HG02884 (cell line): ENCODE results near the gene INTS3.
A peak's percentile ranks its signal among the peaks of the same experiment; 100 is the strongest.

Experiments used
- ATAC-seq: cut with Tn5 transposase; IDR thresholded peaks from one replicate; pipeline ENCODE4 v1.9.1; 2021; ENCODE audit warnings: mild to moderate bottlenecking, moderate library complexity; ENCODE audit not compliant: unreplicated experiment

Gene INTS3

GRCh38 chr1:153727463-153728304, at the start of gene INTS3:
TSS of gene INTS3 (plus strand) at chr1:153728050. CDS start at chr1:153728635, 585 bp downstream.
- peak; percentile 97 for ATAC-seq

DNA sequence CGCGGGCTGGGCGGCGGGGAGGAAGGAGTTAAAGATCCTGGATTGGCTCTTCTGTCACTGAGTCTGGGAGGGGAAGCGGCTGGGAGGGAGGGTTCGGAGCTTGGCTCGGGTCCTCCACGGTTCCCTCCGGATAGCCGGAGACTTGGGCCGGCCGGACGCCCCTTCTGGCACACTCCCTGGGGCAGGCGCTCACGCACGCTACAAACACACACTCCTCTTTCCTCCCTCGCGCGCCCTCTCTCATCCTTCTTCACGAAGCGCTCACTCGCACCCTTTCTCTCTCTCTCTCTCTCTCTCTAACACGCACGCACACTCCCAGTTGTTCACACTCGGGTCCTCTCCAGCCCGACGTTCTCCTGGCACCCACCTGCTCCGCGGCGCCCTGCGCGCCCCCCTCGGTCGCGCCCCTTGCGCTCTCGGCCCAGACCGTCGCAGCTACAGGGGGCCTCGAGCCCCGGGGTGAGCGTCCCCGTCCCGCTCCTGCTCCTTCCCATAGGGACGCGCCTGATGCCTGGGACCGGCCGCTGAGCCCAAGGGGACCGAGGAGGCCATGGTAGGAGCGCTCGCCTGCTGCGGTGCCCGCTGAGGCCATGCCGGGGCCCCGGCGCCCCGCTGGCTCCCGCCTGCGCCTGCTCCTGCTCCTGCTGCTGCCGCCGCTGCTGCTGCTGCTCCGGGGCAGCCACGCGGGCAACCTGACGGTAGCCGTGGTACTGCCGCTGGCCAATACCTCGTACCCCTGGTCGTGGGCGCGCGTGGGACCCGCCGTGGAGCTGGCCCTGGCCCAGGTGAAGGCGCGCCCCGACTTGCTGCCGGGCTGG, 49.1 kb upstream of the INTS3 start, which contains the start of gene NPR1:
Gene NPR1, plus strand, starts transcription at position 170 of the 818 bp plus-strand sequence. Its CDS starts 421 bp downstream, at position 591.
- ATAC-seq = no peak

- ATAC-seq = no peak
Observed at GRCh38 chr1:153679337-153680119, 48.3 kb upstream of the INTS3 start.

DNA sequence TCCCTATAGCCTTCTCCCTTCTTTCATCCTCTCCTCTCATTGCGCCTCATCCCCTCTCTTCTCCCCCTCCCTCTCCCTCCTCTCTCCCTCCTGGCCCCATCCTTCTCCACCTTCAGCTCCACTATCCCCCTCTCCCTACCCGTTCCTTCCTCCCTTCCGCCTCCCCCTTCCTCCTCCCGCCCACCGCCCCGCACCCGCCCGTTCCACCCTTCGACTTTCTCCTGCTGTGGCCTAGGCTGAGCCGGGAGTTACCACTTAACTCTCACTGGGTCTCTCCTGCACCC, 47.8 kb upstream of the INTS3 start:
- ATAC-seq = no peak

DNA sequence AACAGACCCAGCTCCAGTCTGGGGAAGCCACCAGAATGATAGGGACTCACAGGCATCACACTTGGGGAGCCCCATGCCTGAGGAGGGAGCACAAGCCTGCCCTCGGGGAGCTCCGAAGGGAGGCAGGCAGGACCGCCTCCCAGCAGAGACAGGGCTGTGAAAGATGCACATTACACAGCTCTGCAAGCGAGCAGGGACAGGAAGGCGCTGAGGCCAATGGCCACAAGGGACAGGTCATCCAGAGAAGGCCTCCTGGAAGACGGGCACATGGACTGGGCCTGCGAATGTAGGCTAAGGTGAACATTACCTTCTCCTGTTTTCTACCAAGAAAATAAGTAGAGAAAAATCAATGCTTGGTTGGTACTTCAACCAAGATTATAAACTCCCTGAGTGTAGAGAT, 45.1 kb upstream of the INTS3 start:
- ATAC-seq = no peak

DNA sequence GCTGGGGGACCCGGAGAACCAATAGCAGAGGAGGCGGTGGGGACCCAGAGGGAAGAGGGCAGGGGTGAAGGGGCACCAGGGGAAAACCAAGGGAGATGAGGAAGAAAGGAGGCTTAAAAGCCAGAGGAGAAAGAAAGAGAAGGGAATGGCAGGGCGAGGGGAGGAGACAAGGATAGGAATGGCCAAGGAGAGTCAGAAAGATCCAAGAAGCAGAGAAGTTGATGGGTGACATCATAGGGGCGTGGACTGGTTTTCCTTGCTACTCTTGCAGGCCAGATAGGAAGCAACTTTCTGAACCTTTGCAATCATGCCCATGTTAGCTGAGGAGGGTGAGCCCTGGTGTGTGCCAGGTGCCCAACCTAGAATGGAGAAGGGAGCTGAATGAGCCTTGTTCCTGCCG, 44.0 kb upstream of the INTS3 start:
- no peak for ATAC-seq

GRCh38 chr1:153684892-153685291, 43.0 kb upstream of the INTS3 start:
- ATAC-seq = no peak

DNA sequence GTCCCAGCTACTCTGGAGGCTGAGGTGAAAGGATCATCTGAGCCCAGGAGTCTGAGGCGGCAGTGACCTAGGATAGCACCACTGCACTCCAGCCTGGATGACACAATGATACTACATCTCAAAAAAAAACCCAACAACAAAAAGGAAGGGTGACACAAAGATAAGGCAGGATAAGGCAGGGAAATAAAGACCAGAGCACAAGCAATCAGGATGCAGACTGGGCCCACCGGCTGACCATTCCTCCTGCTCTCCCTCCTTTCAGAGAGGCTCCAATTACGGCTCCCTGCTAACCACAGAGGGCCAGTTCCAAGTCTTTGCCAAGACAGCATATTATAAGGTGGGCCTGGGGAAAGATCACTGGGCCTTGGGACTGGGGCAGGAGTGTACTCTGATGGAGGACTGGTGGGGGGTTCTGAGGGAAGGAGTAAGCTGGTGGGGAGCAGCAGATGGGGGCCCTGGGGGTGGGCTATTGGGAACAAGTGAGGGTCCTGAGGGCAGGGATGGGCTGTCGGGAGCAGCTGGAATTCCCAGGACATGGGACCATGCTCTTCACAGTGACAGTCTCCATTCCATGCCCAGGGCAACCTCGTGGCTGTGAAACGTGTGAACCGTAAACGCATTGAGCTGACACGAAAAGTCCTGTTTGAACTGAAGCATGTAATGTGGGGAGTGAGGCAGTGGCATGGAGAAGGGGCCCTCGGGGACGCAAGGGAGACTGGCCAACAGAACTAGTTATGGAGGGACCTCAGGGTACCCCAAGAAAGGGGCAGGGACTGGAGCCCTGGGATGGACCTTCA, 42.1 kb upstream of the INTS3 start:
- no peak for ATAC-seq

DNA sequence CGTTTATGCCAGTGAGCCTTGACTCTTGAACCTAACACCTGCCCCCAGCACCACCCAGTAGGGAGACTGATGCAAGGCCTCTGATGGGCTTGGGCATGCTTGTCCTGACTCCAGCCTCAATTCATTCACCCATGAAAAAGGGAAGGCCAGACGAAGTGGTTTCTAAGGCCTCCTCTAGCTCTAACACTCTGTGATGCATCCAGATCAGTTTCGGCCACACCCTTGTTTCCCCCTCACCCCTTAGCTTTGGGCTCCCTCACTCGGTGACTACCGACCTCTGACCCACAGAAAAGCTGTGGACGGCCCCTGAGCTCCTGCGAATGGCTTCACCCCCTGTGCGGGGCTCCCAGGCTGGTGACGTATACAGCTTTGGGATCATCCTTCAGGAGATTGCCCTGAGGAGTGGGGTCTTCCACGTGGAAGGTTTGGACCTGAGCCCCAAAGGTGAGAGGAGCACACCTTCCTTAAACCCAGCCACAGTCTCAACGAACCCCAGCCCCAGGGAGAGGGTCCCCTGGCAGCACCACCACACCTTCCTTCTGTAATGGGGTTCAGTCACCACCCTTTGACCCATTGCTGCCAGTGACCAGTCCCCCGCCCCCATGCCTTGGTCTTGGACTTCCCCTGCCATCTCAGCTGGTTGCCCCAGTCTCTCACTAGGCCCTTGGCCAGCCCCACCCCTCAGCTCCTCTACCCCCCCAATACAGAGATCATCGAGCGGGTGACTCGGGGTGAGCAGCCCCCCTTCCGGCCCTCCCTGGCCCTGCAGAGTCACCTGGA, 40.3 kb upstream of the INTS3 start:
- no peak for ATAC-seq

- ATAC-seq = no peak
Observed at GRCh38 chr1:153688276-153688675, 39.6 kb upstream of the INTS3 start.

DNA sequence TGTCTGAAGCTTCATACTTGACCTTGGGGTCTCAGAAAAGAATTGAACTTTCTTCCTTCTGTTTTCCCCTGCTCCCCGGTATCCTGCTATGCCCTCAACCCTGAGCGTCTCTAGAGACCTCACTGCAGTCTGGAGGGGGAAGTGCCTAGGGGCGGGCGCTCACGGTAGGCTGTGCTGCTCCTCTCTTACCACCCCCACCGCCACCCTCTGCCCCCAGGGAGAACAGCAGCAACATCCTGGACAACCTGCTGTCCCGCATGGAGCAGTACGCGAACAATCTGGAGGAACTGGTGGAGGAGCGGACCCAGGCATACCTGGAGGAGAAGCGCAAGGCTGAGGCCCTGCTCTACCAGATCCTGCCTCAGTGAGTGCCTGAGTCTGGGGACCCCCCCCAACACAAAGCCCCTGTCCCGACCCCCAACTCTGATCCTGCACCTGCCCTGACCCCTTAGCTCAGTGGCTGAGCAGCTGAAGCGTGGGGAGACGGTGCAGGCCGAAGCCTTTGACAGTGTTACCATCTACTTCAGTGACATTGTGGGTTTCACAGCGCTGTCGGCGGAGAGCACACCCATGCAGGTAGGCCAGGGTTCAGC, 39.0 kb upstream of the INTS3 start:
- no peak for ATAC-seq

- ATAC-seq = no peak
Observed at GRCh38 chr1:153693466-153693865, 34.4 kb upstream of the INTS3 start.

DNA sequence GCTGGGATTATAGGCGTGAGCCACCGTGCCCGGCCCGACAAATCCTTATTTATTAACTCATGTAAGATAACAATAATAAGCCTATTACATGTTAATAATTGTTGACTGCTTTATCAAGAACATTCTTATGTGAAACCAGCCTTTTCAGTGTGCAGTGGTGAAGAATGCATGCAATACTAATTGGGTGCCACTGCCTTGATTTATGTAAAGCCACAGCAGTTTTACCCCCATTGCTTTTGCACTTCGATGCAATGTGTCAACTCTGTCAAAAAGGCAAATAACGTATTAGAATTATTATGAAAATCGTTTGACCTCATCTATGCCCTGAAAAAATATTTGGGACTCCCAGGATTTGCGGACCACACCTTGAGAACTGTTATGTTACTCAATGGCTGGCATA, 31.1 kb upstream of the INTS3 start:
- no peak for ATAC-seq

DNA sequence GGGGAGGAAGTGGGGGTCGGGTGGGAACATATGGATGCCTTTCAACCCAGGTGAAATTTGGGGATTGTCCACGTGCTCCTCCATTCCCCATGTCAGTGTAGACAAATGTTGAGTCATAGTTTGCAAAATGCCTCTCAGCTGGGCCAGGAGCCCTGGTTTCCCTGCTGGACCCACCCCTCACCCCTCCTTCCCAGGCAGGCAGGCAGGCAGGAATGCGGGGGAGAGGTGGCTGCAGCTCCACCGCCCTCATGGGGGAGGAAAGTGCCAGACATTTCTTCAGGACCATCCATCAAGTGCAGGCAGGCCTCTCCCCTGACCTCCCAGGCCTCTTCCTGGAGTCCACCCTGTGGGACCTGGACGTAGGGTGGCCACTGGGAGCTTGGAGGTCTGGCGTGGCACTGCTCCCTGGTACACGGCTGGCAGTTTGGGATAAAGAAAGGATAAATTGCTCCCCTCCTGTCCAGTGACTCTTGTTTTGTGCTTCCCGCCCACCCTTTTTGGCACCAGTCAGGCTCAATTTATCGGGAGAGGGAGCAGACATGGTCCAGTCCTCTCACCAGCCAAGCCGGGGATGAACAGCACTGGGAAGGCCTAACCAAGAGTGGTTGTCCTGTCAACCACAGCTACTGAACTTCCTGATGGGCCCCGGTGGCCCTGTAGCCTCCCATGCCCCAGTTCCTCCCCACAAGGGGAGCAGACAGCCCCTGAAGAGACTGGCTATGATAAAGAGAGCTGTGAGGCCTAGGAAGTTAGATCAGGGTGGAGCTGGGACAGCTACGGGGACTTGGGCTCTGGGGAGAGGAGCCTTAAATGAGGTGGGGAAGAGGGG, 30.4 kb upstream of the INTS3 start:
- ATAC-seq = no peak

DNA sequence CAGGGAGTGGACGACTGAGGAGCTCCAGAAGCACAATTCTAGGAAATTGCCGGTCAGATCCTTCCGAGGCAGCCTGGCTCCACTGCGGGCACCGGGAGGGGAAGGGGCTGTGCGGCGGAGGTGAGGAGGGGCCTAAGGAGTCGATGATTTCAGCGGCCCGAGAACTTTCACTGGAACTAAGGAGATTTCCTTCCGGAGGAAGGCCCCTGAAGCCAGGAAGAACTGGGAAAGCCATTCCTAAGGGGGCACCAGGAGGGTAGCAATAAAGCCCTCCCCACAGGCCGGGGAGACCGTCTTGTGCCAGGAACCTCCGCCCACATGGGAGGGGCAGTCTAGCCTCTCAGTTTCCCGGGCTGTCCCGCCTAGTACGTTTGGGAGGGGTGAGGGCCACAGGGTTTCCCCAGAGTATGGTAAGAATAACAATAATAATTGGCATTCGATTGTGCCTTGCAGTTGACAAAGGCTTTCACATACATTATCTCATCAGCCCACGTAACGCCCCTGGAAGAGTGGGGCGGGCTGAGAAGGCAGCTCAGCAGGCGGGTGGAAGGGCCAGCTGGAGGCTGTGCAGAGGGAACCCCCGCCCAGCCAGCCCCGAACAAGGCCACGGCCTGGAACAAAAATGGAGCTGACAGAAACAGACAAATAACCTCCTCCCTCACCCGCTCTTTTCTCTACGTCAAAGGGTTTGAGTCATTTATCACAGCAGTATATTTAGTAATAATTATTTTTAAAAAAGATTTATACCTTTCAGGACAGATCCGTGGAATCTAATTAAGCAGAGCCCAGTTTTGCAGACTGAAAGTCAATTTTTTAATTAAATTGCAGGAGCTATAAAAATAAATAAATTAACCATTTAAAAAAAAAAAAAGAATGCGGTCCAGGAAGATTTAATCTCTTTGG, 29.6 kb upstream of the INTS3 start:
- ATAC-seq = no peak

GRCh38 chr1:153698923-153699714, 28.7 kb upstream of the INTS3 start:
- ATAC-seq = no peak

DNA sequence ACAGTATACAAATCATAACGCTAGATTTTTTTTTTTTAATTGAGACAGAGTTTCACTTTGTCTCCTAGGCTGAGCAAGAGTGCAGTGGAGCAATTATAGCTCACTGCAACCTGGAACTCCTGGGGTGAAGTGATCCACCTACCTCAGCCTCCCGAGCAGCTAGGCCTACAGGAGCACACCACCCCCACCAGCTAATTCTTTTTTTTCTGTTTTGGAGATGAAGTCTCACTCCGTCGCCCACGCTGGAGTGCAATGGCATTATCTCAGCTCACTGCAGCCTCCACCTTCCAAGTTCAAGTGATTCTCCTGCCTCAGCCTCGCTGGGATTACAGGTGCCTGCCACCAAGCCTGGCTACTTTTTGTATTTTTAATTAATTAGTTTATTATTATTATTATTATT, 28.1 kb upstream of the INTS3 start:
- no peak for ATAC-seq
